Stimulated activated CD8-positive, alpha-beta memory T cell treated with anti-CD3 and anti-CD28 coated beads, Interleukin-2, amount 100 ng/mL, for 1 hour (primary cell): ENCODE results near the gene PLLP.
A peak's percentile ranks its signal among the peaks of the same experiment; 100 is the strongest.
"Not testable (repeated sequence)": the region's sequence is repeated elsewhere in the genome, so short reads cannot be mapped to it uniquely, and the experiment has no call there.

ENCODE experiments used
- DNase-seq, 2 donors: peaks; one replicate each; pipeline ENCODE4 v3.0.0-alpha.2; 2020; ENCODE audit warnings: low read depth in 2 of 2

The PLLP gene

DNA sequence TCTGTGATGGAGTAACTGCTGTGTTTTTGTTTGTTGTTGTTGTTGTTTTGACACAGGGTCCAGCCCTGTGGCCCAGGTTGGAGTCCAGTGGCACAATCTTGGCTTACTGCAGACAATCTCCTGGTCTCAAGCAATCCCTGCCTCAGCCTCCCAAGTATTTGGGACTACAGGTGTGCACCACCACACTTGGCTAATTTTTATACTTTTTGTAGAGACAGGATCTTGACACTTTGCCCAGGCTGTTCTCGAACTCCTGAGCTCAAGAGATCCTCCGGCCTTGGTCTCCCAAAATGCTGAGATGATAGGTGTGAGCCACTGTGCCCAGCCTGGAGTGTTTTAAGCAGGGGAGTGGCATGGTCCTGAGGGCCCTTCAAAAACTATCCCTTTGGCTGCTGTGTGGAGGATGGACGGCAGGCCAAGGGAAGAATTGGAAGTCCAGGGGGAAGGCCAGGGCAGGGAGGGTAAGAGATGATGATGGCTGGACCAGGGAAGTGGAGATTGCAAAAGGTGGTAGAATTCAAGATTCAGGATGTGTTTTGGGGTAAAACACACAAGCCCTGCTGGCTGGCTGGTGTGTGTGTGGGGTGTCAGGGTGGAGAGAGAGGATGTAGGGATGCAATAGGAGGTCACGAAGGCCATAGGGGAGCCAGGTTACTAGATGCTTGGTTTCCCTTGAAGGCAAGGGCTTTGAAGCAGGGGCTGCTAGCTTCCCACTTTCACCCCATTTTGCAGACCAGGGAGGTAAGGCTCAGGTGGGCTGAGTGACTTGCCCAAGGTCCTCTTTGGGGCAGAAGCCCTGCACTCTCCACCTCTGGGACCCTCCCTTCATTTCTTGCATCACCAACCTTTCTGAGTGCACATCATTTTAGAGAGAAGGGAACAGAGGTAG is 18.8 kb upstream of the PLLP start:
- DNase-seq, result no peak

DNA sequence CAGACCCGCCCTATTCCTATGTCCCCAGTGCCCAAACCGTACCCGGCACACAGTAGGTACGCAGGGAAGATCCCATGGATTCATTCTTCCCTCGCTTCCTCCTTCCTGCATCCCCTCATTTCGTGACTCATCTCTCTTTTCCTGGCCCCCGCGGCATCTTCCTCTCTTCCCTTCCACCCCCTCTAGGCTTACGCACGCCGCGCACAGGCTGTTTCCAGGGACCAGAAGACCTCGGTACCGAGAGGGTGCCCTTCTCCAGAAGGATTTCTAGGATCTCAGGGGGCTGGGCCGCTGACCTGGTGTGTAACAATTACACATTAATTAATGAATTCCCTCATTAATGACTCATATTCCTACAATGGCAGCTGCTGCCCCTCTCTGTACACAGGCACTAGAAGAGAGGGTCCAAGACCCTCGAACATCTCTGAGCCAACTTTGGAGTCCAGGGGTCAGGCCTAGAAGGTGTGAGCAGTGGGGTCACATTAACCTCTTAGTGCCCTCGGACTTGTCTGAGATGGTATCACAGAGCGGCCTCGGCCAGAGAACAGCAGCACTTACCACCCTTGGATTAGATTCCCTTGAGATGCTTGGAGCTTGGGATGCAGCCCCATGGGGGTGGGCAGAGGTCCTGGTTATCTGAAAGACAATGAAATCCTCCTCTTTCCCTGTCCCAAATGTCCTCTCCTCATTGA is 16.8 kb upstream of the PLLP start:
- no peak for DNase-seq

DNA sequence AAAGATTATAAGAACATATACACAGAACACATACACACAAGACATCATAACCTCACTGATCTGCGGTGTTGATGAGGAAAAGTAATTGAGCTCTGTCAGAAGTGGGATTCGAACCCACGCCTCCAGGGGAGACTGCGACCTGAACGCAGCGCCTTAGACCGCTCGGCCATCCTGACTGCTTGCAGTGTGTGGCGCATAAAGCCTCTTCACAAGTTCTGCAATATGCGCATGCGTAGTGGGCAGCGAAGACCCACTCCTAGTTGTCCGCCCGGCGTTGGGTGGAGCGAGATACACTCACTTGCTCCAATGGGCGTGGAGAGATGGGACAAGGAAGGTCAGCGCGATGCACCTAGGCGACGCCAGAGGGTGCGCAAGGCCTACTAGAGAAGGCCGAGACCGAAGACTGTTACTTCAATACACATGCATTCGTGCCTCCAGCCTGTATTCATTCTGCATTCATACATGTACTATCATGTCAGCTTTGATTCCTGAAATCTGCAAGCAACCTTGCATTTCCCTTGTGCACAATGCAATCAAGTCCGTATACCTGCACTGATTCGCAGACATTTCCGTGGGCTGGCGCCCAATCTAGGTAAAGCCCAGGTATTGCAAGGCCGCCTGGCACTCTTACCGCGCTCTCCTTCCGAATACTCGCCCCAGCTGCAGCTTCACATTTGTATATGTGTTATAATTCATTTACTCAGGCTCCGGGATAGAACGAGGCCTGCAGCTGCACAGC is 16.1 kb upstream of the PLLP start:
- peak; percentile 97 to 98 for DNase-seq

DNA sequence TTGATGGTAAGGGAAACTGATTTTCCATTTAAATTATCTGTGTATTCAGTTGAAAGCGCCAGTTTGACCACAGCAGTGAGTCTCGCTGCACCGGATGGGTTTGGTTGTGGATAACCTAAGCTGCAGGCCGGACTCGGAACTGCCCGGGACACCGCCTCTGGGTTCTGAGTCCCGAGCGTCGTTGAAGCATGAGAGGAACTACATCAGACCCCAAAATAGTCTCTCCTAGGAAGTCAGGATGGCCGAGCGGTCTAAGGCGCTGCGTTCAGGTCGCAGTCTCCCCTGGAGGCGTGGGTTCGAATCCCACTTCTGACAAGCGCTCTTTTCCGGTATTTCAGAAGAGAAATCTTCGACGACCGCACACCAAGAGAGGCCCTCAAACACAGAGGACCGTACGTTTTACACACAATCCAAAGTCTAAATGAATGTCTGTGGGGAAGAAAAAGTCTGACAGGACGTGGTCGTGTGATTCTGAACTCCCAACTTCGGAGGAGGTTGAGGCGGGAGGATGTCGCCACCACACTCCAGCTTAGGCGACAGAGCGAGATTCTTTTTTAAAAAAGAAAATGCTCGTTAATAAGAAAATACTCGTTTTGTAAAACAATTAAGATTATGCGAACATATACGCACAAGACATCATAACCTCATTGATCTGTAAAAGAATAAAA is 15.4 kb upstream of the PLLP start:
- DNase-seq, result peak; percentile 56 to 62

DNA sequence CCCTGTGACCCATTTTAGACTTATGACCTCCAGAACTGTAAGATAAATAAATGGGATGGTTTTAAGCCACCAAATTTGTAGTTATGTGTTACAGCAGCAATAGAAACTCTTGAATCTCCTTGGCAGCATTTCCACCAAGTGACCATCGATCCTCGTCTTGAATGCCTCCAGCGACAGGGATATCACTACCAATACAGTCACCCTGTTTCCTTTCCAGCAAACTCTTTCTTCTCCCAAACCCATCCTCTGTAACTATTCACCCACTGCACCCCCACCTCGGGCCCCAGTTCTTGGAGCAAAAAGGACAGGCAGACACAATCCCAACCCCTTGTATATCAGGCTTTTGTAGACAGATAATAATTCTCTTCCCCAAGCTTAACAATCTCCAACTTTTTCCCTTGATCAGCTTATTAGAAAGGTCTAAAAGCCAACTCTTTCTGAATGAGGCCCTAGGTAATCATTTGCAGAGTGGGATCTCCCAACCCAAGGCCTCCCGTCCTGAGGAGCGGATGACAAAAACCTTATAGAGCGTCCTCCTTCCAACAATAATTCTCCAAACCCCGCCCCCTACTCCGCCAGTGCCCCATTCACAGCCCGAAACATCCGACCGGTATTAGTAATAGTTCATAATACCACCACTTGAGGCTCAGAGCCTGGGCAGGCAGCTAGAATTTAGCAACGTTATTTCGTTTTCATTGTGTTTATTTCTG is 14.7 kb upstream of the PLLP start:
- DNase-seq, result no peak

DNA sequence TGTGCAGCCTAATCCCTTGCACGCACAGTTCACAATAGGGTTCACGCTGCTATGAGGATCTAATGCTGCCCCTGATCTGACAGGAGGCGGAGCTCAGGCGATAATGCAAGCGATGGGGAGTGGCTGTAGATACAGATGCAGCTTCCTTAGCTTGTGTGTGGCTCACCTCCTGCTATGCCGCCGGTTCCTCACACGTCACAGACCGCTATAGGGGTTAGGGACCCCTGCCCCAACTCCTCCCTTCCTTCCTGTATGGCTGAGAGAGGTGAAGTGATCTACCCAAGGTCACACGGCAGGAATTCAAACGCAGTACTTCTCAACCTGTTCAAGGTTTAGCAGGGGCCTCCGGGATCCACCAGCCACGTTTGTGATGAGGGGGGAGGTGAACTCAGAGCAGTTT is 13.4 kb upstream of the PLLP start:
- DNase-seq, result no peak

DNA sequence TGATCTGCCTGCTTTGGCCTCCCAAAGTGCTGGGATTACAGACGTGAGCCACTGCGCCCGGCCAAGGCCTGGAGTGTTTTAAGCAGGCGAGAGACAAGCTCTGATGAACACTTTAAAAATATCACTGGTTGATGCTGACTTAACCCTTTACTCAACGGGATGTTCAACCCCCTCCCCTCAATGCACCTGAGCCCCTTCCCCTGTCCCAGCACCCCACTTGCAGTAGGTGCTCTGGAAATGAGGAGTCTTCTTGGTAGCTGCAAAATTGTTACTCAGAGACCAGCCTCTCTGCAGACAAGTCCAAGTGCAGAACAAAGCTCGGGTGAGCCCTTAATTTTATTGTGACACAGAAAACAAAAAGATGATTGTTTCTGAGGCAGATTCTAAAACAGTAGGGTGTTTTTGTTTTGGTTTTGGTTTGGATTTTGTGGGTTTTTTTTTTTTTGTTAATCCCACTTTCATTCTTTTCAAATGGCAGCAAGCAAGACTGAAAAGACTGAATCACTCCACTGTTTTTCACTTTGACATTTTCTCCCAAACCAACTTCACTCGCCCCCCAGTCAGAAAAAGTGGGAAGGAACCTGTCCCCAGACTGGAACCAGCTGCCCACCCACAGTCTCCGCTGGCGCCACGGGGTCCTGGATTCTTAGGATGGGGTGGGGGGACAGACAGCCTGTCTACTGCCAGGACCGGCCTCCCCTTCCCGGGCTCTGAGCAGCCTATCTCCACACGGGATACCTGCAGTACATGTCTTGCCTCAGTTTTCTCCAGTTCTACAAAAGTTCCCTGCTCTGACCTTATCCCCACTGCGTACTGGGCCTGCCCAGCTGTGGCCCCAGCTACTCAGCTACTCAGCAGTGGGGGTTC is 5.2 kb upstream of the PLLP start:
- no peak for DNase-seq

DNA sequence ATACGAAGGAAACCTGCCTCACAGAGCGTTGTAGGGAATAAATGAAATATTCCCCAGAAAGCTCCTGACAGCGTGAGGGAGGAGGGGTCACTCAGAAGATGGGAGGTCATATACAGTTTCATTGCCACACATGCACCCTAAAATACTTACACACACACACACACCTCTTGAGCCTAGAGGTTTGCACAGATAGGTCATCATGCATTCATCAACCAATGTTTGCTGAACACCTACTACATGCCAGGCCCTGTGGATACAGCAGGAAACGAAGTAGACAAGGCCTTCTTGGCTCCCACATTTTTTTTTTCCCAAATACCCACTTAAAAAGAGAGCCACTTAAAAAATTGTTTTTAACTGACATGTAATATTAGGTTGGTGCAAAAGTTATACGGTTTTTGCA is 907 bp upstream of the PLLP start:
- no peak for DNase-seq

DNA sequence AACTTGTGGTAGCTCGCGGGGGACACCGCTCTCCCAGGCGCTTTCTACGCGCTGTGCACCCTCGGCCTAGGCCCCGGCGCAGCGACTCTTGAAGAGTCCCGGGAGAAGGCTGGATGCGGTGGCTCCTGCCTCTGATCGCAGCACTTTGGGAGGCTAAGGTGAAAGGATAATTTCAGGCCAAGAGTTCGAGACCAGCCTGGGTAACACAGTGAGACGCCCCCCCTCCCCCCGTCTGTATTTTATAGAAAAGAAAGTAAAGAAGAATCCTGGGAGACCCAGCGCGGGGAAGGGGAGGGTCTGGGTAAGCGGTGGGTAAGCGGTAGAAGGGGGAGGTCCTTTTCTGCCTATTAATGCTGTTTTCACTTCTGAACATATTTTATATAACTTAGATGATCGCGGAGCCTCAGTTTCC is 486 bp upstream of the PLLP start:
- DNase-seq, result no peak

DNA sequence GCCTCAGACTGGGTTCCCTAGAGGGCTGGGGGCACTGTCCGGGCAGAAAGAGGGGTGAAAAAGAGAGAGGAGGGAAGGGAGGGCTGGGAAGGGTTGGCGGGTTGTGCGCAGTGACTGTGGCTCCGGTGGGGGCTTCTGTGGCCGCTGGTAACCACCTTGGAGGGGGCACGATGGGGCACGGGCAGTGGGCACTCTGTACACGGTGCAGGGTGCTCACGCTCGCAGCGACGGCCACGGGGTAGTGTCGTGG is 588 bp downstream of the PLLP start:
- no peak for DNase-seq

DNA sequence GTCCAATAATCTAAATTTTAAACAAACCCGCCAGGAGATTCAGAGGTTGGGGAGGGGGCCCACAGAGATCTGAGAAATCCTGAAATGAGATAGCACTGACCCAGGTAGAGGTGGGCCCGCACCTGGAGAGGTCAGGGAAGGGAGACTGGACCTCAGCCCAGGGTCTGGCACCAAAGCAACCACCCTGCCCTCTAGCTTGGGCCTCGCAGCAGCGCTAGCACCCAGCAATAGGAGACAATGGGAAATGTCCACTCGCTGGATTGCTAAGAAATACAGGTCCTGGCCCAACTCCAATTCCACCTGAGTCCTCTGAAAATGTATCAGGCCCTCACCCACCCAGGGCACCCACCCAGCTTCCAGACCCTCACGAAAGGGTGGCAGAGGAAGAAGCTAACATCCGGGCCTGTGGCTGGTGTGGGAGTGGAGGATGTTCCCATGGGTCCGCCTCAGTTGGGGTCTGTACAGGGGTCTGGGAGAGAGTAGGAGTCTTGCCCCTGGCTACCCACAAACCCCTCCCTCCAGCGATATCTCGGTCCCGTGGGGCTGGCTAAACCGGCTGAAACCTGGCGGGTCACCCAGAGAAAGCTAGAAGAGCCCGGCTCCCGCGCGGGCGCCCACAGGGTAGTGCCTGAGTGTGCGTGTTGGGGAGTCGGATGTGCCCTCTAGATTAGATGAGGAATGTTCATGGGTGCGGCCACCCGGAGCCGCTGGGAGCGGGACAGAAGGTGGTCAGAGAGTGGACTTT is 1.1 kb downstream of the PLLP start:
- DNase-seq, result no peak

DNA sequence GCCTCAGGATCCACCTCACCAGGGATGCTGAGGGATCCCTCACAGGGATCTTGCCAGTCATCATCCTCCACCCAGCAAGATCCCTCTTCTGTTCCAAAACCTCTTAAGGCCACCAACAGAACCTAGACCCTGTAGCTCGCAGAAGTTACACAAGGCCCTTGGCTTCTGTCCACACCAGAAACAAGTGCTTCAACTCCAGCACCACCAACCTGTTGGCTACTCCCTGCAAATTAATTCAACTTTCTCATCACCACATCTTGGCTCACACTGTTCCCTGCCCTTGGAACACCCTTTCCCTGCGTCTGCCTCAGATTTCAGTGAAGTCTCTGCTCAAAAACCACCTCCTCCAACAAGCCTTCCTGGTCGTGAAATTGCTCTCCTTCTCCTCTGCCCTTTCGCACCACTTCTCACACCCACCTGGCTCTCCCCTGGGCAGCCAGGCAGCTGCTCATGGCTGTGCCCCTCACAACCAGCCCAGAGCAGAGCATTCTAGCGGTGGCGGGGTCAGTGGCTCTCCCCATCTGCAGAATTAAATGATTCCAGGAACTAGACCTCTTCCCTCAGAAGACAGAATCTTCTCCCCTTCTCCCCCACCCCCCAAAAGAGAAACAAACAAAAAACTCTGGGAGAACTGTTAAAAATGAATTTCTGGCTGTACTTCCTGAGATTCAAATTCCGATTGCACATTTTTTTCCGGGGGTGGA is 1.8 kb downstream of the PLLP start:
- DNase-seq, result no peak

DNA sequence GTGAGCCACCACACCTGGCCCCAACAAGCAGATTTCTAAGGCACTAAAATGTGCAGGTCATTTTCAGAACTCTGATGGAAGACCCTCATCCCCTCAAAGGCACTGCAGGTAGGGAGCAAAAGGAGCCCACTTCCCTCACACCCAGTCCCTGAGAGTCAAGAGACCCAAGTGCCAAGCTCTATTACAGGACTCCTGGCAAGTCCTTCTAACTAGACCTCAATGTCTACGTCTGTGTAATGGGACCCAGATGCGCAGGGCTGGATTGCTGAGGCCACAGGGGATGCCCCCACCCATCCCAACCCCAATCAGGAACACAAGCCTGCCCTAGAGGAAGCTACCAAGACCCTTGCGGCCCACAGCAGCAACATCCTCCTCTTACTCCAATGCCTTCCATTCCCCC is 2.7 kb downstream of the PLLP start:
- DNase-seq, result no peak

DNA sequence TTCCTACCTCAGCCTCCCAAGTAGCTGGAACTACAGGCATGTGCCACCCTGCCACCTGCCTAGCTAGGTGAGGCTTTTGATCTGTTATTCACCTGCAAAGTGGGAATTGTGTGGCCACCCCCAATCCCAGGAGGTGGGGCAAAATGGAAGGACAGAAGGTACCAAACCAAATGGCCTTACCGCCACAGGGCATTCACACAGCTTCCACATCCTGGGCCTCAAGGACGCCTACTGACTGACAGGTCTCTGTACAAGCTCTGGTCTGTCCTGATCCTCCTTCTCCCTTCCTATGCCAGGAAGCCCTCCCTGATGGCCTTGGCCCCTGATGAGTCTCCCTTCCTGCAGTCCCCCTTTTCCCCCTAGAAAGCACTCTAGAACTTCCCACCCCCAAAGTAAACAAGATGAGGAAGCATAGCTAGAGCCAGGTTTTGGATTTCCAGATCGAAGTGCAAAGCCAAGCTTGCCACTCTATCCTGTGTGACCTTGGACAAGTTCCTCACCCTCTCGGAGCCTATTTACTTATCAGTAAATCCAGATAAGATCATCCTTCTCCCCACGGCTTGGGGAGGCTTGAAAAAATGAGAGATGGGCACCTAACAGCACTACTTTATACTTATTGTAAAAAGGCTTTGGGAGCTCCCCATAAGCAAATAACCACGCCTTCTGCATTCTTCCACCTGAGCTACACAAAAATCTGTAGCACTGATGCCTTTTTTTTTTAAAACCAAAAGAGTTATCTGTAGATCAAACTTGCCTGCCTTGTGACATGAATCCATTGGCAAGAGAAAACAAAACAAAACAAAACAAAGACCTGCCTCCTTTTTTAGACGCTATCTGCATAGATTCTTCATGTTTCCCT is 4.5 kb downstream of the PLLP start:
- DNase-seq, result no peak

DNA sequence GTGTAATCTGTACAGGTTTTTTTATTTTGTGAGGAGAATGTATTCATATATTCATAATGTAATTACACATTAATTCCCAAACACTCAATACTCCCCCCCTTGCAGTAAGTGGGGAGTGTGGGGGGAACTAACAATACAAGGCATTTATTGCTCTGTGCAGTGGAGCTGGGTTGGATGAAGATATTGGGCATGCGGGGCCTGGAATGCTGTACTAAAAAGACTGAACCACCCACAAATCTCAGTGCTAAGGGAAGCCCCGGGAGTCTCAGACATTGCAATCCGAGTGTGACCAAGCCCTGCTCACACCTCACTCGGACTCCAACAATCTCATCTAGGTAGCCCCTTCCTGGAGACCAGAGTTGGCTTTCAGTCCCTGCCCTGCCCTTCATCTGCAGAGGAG is 6.0 kb downstream of the PLLP start:
- DNase-seq, result no peak

DNA sequence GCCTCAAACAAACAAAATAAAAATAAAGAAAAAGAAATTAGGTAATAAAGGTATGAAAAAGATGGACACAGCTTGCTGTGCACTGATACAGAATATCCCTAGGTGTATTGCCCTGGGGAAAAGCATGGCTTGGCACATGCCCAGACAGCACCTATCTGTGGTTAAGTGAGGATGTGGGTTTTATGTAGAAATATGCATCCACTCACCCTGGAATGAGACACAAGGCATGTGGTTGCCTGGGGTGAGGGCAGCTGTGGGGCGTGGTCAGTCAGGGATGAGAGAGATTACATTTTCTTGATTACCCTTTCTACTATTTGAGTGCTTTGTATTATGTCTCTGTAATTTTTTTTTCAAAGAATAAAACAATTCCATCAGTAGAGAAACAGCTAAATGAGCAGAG is 6.9 kb downstream of the PLLP start:
- no peak for DNase-seq

DNA sequence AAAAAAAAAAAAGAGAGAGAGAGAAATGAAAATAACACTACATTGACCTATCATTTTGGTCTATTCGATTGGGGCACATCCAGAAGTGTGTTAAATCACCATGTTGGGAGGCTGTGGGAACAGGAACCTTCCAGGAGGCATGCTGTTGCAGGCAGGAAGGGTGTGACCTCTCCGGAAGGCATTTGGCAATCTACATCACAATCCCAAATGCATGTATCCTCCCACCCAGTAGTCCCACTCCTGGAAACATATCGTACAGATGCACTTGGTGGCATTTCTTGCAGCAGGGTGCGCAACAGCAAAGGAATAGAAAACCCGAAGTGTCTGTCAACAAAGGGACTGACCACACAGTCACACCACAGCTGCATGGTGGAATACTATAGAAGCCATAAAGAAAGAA is 7.9 kb downstream of the PLLP start:
- DNase-seq, result no peak

DNA sequence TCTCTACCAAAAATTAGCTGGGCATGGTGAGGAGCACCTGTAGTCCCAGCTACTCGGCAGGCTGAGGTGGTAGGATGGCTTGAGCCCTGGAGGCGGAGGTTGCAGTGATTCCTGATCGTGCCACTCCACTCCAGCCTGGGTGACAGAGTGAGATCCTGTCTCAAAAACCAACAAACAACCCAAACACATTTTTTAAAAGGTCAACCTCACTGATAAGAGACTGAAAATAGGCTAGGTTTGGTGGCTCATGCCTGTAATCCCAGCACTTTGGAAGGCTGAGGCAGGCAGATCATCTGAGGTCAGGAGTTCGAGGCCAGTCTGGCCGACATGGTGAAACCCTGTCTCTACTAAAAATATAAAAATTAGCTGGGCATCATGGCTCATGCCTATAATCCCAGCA is 8.5 kb downstream of the PLLP start:
- not testable (repeated sequence) for DNase-seq
